Measurements from ENCODE around the gene PDCD2L.

Gene PDCD2L

GRCh38 chr19:34474233-34474989, 70.2 kb downstream of the PDCD2L start:
- no peak for DNase-seq

- DNase-seq, result no peak
These were observed 71.1 kb downstream of the PDCD2L start for GRCh38 chr19:34475026-34475974.
